ENCODE results near the gene SNRPA1.
A peak's percentile ranks its signal among the peaks of the same experiment; 100 is the strongest.

- TF ChIP-seq, protein P1, sequence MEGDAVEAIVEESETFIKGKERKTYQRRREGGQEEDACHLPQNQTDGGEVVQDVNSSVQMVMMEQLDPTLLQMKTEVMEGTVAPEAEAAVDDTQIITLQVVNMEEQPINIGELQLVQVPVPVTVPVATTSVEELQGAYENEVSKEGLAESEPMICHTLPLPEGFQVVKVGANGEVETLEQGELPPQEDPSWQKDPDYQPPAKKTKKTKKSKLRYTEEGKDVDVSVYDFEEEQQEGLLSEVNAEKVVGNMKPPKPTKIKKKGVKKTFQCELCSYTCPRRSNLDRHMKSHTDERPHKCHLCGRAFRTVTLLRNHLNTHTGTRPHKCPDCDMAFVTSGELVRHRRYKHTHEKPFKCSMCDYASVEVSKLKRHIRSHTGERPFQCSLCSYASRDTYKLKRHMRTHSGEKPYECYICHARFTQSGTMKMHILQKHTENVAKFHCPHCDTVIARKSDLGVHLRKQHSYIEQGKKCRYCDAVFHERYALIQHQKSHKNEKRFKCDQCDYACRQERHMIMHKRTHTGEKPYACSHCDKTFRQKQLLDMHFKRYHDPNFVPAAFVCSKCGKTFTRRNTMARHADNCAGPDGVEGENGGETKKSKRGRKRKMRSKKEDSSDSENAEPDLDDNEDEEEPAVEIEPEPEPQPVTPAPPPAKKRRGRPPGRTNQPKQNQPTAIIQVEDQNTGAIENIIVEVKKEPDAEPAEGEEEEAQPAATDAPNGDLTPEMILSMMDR (IDR thresholded peaks at IDR 0.05) = peak; percentile 38 to 66 (median 44)
- no peak for TF ChIP-seq POLR2A (IDR thresholded peaks at IDR 0.05)
Observed at GRCh38 chr15:101288905-101289513, 6.0 kb downstream of the SNRPA1 start.
